Activated effector memory CD4-positive, alpha-beta T cell treated with anti-CD3 and anti-CD28 coated beads, Interleukin-2, amount 50 U/mL, for 16 hours (primary cell): ENCODE results near the gene HOXB6.
A peak's percentile ranks its signal among the peaks of the same experiment; 100 is the strongest.

Experiments used
- DNase-seq: peaks from one replicate; pipeline ENCODE4 v3.0.0-alpha.2; 2020

The HOXB6 gene

DNA sequence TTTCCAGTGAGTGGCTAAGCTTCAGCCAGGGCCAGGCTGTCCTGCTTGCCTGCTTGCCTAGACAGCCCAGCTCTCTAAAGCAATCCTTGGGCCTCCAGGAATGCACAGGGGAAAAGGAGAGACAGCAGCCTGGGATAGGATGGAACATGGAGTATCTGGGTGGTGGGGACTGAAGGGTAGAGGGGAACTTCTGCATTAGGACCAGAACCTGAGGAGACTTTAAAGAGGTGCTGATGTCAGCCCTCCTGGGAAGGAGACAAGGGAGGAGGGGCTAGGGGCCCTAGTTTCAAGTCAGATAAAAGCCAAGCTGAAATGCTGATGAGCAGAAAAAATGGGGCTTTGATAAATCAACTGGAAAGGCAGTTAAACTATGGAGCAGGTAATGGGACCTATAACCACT is 4.2 kb upstream of the HOXB6 start:
- DNase-seq = no peak

DNA sequence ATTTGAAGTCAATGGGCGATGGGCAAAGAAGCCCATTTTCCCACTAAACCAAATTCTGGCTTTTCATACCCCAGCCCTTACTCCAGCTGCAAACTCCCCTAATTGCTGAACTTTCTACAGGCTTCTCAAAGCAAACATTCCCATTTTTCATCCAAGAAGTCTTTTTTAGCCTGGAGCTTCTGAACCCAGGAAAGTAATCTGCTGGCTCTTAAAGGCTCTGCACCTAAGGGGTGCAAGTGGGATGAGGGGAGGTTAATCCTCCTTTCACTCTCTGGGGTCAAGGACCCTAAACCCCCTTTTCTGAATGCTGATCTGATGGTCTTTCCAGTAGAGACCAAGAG is 3.7 kb upstream of the HOXB6 start:
- DNase-seq = no peak

DNA sequence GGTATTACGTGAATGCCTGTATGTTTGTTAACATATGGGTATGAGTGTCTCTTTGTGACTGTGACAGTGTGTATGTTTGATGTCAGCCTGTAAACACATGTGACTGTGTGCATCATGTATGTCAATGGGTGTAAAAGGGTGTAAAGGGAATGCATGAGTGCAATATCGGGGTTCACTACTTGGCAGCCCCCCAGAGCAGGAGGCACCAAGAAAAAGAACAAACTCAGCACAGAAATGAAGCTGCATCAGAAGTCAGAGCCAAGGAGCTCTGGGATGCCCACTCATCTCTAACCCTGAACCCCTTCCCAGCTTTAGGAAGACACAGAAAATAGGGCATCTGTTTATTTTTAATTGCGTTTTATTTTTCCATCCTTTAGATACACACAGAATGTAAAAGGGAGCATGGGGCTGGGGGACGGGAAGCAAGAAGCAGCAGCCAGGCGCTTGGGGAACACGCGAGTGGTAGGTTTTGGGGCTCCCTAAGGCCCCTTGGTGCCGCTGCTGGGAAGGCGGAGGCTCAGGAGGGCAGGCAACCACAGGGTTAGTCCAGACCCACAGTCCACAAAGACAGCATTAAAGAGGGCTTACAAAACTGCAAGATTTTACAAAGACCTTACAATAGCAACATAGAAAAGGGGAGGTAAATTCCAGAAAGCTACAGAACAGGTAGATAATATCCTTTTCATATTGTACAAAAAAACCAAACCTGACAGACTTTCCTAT is 2.3 kb upstream of the HOXB6 start:
- DNase-seq = no peak

DNA sequence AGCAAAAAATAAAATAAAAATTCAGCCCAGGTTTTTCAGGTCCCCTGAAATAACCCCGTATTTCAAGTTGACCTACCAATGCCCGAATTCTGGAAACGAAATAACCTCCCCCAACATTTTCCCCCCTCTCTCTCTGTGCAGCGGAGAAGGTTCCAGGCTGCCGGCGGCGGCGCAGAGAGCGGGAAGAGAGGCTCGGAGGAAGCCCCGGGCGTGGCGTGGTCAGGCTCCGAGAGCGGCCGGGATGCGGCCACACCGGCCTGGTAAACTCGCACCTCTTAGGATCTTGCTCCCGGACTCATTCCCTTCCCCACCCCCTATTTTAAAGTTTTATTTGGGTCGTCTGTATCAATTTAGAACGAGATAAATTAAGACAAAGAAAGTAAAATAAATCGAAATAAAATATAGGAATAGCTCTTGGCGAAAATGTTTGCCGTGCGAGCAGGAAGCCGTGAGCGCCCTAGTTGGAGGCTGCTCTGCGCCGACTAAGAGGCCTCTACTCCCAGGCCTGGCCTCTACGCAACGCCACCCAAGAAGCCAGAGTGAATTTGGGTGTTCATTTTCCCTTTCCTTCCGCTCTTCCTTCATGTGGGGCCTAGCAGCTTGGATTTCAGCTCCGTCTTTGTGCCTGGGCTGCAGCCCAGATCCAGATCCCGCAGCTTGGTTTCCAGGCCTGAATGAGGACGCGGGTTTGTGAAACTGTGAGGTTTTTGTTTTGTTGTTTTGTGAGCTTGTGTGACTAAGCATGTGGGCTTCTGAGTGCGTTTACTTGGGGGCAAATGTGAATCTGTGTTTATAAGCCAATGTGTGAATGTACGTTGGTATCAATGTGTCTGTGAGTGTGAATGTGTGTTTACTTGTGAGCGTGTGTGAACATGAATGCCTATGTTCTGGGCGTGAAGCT is 1.5 kb upstream of the HOXB6 start:
- no peak for DNase-seq

DNA sequence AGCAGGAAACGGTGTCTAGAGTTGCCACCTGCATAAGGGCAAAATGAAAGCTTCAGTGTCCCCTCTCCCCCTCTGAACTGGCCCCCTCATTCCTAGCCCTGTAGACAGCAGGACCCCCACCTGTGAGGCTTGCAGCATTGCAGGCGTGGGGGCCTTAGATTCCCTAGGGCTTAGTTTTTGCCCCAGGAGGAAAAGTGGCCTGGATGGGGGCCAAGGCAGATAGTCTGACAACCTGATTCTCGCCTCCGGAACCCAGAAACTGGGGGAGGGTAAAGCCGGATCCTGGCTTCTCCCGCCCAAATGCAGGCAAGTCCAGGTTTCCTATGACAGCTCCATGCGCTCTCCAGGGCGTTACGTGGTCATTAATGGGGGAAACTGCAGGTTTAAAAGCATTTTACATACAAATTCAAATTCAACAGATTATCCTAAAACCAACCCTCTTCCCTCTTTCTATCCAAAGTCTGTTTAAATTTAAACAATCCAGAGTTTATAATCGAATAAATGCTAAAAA is 678 bp upstream of the HOXB6 start:
- DNase-seq = no peak

DNA sequence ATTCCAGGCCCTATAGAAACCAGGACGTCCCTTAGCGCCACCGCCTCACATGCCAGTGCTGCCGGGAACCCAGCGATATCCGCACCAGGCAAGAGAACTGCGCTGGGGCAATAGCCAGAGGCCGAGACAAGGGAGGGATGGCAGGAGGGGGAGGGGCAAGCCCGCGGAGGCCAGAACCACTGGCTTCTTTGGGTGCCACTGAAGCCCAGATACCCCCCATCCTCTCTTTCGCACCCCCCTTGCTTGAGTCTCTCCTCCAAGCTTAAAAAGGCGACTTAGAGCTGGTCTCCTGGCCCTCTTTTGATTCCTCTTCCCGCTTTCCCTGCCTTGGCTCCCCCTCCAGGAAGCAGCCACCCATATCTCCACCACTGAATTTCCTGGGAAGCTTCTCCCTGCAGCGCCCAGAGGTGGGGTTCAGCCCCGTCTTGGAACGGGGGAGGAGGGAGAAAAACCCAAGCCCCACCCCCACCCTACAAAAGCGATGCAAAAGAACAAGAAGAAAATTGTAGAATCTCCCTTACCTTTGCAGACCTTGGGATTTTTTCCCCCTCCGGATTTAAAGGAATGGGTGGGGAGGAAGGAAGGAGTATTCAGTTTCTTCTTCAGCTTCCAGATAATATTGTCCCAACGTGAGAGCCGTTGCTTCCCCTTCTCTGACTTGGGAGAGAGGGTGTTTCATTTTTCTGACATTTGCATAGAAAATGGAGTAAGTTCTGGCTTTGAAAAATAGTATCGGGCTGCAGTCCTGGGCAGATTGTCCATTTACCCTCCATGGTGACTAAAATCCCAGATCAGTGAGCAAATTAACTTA is 622 bp downstream of the HOXB6 start:
- DNase-seq = no peak

DNA sequence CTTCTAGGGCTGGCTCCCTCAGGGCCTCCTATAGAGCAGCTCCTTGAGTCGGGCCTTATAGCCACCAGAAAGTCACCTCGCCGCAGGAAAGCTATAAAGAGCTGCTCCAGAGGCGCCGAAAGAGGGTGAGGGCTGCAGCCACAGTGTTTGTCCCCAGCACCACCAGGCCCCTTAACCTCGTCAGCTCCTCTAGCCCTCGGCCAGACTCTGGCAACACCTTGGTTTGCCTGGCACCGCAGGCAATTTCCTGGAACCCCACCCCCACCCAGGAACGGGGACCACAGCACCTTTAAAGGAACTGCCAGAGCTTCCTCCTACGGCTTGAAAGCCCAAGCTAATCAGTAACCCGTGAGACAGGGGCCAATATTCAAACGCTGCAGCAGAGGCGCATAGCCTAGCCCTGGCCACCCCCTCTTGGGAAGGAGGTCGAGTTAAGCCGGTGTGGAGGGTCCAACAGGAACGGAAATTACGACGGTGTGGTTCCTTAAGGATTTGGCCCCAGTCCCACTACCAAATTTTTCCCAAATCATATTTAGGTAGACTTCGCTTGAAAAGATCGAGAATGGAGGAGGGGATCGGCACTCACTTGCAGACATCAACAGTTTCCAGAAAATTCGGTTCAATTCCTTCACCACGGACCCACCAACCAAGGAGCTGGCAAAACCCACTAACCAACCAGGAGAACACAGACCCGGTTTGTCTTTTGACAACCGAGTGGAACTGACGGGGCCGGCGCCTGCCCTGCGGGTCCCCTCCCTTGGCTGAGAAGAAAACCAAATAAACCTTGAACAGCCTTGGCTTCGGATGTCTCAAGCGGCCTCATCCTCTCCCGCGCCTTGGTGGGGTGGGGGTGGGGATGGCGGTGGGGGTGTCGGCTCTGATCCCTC is 3.0 kb downstream of the HOXB6 start:
- DNase-seq = no peak

DNA sequence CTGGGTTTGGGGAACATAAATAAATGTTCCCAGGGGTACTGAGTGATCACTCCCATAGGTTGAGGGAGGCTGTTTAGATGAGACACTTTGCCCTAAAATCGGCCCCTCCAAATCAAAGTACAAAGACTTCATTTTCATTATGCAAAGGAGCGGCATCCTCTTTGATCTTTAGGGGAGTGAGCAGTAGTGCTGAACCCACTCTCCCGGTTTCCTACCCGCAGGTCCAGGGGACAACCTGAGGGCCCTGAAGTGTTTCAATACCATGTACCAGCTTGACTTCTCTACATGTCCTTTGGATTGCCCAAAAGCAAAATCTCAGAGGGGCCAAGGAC is 3.6 kb downstream of the HOXB6 start:
- no peak for DNase-seq

DNA sequence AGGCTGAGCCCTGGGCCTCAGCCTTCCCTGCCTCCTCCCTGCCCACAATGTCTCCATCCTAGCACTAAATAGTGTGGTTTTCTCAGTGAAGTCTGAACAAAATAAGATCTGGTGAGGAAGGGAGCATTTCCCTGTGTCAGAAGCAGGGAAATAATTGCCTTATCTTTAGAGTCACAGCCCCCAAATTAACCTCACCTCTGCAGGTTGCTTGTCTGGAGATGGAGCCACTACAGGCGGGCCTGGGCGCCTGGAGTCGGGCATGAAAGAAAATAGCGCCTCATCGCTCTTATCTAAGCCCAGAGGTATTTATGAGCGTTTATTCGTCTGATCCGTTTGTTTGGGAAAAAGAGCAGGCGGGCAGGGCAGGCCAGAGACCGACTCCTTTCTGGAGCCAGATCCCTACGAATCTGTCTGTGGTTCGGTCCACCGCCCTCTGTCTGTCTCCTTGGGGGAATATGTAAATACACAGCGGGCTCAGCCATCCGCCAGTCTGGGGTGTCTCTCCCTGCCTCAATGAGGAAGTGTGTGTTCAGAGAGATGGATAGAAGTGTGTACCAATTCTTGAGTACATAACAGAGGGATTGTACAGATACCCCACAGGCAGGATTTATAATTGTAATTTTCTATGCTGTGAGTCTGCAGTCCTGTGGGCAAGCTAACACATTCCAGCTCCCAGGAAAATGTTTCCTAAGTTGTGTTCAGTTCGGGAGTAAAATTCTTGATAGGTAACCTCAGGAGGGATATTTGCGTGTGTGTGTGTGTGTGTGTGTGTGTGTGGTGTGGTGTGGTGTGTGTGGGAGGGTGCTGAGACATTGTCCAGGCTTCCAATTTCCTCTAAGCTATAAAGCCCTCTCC is 4.3 kb downstream of the HOXB6 start:
- no peak for DNase-seq

DNA sequence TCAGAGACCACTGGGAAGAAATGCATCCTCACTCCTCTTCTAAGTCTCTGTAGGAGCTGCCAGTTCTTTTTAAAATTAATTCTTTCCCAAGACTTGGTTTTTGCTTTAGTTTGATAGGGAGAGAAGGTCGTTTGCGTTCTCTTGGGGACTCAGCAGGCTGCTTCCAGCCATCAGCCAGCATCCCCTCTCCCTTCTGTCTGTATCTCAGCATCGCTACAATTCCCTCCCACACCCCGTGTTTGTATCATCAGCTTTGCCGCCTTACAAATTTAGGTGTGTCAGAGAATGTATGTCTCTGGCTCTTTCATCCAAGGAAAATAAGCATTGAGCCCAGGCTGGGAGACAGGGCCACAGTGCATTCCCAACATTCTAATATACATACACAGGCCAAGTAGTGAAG is 5.4 kb downstream of the HOXB6 start:
- DNase-seq = no peak

DNA sequence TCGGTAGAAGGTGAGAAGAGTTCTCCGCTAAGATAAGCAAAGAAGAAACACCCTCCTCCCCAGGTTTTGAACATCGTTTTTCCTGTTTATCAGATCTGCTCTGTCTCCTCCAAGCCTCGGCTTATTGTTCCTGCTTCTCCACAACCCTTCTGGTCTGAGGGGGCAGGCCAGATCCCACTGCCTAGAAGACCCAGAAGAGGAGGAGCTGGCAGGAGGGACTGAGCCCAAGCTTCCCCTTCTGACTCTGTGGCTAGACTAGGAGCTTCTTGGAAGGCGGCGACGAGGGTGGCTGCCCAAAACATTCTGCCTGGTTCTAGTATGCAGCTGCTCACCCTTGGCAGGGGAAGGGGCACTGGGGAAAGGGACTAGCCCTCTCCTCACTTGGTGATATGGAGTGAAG is 6.0 kb downstream of the HOXB6 start:
- no peak for DNase-seq

DNA sequence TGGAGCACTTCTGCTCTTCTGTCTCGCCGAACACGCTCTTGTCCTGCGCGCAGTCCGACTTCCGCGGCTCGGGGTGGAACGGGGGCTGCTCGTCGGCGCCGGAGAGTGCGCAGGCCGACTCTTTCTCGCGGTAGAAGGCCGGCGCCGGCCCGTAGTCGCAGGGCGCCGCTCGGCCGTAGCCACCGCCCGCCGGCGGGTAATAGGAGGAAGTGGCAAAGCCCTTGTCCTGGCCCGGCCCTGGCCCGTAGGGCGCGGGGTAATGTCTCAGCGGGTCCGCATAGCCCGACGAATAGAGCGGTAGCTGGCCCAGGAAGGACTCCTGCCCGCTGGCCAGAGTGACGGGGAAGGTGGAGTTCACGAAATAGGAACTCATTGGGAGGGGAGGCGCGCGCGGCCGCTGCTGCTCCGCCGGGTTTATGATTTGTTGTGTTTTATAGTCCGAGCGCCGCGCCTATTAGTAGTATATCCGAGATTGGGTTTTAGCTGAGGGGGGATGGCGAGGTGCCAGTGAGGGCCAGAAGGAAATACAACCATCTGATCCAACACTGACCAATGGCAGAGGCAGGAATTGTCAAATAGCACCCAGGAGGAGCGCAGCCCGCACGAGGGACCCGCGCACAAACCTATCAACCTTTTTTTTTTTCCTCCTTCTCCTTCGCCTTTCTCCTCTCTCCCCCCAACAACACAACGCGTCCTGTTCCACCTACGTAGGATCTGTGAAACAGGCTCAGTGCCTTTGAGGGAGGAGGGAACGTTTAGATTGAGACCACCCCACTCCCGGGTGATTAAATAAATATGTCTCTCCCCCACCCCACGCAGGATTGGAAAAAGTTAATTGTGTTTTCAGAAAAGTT is 6.8 kb downstream of the HOXB6 start:
- DNase-seq = no peak

DNA sequence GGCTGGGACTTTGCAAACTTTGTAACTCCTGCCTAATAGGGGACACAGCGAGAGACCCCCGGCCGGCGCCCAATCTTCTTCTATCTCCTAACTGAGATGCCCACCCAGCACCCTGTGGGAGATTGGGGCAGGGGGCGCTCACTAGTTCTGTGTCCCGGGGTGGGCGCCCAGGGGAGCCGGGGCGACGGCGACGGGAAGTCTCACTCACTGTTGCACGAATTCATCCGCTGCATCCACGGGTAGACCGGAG is 7.3 kb downstream of the HOXB6 start:
- DNase-seq = peak; percentile 75

DNA sequence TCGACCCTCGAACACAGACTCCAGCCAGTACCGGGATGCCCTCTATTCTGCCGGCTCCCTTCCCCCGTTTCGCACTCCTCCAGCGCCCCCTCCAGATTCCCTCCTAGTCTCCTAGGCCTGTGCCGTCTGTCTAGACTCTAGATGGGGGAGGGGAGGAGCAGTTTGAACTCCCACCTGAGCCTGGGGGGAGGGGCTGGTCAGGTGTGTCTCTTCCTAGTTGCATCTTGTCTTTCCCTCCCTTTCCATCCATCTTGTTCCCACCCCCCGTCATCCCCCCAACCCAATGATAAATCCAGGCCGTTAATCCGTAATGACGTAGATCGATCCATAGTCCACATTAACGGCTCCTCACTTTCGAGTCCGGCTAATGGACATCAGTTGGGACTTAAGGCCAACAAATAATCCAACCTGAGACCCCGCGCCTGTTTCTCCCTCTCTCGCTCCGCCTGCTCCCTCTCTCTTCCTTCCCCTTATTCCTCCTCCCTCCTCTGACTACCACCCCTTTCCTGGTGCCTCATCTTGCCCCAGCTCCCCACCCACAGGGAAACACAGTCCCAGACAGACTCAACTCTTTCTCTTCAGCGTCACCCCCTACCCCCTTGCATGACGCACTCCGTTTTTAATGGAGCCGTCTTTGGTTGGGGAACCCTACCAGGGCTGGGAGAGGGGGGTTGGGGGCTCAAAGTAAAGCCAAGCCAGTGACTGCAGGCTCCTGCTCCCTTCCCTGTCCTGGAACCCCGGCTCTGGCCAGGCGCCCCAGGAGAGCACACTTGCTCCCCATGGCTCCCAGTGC is 7.9 kb downstream of the HOXB6 start:
- DNase-seq = no peak

DNA sequence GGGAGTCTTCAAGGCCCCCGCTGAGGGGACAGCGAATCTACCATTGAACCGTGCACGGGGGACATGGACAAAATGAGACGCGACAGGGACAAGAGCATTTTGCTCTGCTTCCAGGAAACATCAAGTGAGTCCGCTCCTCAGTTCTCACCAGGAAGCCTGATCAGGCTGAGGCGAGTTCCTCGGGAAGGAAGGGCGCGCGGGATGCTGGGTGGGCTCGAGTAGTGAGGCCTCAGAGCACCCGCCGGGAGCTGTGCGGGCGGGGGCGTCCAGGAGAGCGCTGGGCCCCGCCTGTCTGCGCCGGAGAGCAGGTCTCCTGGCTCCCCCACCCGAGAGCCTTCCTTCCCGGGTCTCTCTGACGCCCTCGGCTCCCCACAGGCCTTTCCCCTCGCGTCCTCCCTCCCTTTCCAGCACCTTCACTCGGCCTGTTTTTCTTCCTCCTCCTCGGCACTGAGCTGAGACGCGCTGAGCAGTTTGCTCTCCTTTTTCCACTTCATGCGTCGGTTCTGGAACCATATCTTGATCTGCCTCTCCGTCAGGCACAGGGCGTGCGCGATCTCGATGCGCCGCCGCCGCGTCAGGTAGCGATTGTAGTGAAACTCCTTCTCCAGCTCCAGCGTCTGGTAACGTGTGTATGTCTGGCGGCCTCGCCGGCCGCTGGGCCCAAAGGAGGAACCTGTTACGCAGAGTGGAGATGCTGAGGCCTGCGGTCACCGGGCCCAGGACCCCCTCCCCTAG is 8.6 kb downstream of the HOXB6 start:
- DNase-seq = peak; percentile 78

DNA sequence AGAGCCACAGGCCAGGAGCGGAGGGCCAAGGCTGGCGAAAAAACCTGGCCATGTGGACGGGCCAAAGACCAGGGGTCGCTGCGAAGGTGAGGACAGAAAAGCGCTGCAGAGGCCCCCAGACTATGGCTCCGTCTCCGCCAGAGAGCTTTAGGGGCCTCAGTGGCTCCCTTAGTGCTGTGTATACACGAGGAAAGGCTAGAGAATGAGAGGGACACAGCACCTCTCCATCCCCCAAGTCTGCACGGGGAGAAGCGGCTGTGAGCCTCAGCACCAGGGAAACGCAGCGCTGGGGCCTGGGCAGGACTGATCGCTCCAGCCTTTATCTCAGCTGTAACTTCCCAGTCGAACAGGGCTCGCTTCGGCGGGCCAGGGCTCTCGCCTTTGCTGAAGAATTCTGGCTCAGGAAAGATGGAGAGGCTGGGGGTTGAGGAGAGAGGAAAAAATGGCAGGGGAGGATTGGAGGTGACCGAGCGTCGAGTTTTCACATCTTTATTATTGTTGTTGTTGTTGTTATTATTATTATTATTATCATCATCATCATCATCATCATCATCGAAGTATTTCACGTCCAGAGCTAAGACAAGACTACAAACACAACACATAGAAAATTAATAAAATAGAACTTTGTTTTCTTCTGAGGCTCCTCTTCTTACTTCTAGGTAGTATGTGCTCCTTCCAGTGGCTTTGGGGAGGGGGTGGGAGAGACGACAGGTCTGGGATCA is 9.3 kb downstream of the HOXB6 start:
- DNase-seq = no peak

DNA sequence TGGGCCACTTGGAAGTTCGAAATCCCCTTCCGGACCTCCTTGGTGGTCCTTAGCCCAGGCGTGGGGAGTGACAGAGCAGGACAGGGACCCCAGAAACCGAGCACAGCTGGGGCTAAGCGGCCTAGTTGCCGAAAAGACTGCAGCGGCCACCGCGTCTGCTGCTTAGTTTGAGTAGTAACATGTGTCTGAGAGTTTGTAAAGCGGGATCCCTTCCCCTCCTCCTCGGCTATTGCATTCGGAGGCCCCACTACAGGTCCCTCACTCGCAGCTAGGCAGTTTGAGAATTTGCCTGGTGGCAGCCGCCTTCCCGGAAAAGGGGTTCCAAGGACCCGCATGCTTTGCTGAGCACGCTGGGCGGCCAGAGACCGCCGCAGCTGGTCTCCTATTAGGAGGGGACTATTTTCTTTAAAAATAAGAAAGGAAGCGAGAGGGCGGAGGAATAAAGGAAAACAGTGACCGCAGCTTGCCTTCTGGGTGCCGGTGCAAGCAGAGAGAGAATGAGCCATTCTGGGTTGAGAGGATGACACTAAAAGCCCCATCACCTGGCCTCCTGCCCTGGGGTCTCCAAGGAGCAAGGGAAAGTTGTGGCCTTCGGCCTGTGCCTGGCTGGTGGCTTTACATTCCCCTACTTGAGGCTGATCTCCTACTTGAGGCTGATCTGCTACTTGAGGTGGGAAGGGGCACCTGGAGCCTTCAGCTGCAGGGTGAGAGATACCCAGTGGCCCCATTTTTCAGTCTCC is 10.1 kb downstream of the HOXB6 start:
- no peak for DNase-seq
